ENCODE results near the gene SLC66A3. TPM values are rescaled to one million over a fixed set of nuclear protein-coding genes. Genes with fewer than 3 reads are reported as not detected.
A peak's percentile ranks its signal among the peaks of the same experiment; 100 is the strongest.

SLC66A3 gene
- total RNA-seq, 1 experiment from 2014 or later = 13.3 TPM

DNA sequence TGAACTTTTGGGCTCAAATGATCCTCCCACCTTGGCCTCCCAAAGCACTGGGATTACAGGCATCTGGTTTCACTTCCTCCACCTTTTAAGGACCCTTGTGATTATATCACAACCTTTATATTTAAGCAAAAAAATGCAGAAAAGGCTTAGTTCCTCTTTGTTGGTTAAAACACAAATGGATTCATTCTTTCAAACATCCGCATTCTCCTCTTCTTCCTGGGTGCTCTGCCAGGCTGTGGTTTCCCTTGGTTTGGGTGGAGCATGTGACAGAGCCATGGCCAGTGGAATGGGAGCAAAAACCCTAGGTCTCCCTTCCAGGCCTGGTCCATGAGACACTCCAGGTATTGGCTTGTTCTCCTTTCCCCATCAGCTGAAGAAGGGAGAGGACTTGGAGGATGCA is 9.9 kb upstream of the SLC66A3 start:
- Histone ChIP-seq H3K79me1 (ENCODE audit: insufficient read depth, low read depth, low read length, poor library complexity, severe bottlenecking) (no peaks in the 10 kb centered on the region), H3K4ac (ENCODE audit: low read depth, low read length) (no peak overlapping the region), H3K9ac (ENCODE audit: extremely low read depth, insufficient read length, low read length) (no peak overlapping the region), H3K23me2 (ENCODE audit: insufficient read length, low read depth, low read length, poor library complexity, severe bottlenecking) (no peaks in the 10 kb centered on the region), H3K27me3 (ENCODE audit: insufficient read depth, low read length) (no peaks in the 10 kb centered on the region), H4K91ac (ENCODE audit: insufficient read length, low read depth, low read length) (no peak overlapping the region), H4K20me1 (ENCODE audit: control insufficient read depth, insufficient read depth, insufficient read length) (no peaks in the 10 kb centered on the region), H3K4me1 (ENCODE audit: insufficient read depth, low read length) (no peaks in the 10 kb centered on the region), H2AFZ (ENCODE audit: low read length) (no peak overlapping the region), H3T11ph (ENCODE audit: low read length) (no peak overlapping the region), H3K4me2 (ENCODE audit: insufficient read depth, insufficient read length, low read length) (no peak overlapping the region), H3K56ac (ENCODE audit: insufficient read length, low read depth, low read length) (no peak overlapping the region), H2BK15ac (ENCODE audit: low read depth, low read length) (no peak overlapping the region), H3K14ac (ENCODE audit: insufficient read depth, low read length) (no peak overlapping the region), H3K18ac (ENCODE audit: insufficient read length, low read depth, low read length) (no peak overlapping the region), H2BK20ac (ENCODE audit: low read depth, low read length, poor library complexity, severe bottlenecking) (no peak overlapping the region), H3K27ac (ENCODE audit: insufficient read length, low read depth, low read length) (no peak overlapping the region), H2AK5ac (ENCODE audit: insufficient read length, low read length) (no peak overlapping the region), H2BK120ac (ENCODE audit: low read depth, low read length, poor library complexity, severe bottlenecking) (no peak overlapping the region), H3K9me3 (ENCODE audit: control insufficient read depth, low read depth, low read length) (no peaks in the 10 kb centered on the region), H4K8ac (replicated peaks; ENCODE audit: insufficient read length, low read depth, low read length) (no peak overlapping the region), H3K23ac (ENCODE audit: insufficient read length, low read depth, low read length) (no peak overlapping the region), H2BK5ac (ENCODE audit: insufficient read length, low read length) (no peak overlapping the region), H2BK12ac (ENCODE audit: insufficient read length, low read depth, low read length) (no peak overlapping the region), H4K5ac (ENCODE audit: insufficient read length, low read depth, low read length) (no peak overlapping the region), H3K79me2 (ENCODE audit: insufficient read depth, low read length) (no peaks in the 10 kb centered on the region)
- Mint-ChIP-seq H3K4me1 (no peaks in the 10 kb centered on the region), H3K4me3 (no peak overlapping the region), H3K36me3 (ENCODE audit: insufficient read depth in 1 of 3, low read depth in 3 of 3) (peaks cover 0 to 9% (median 0%) of the 10 kb centered on the region in 3 experiments; a peak in 1 of 7 replicates), H3K27me3 (ENCODE audit: low read depth) (peaks cover 4% of the 10 kb centered on the region; the same call in 1 of the 2 replicates), H3K9me3 (peaks cover 0 to 3% of the 10 kb centered on the region in 2 experiments; a peak in 2 of 5 replicates), H3K27ac (peak overlapping the region in 2 of 3 experiments; percentile 16 to 28; a peak in 2 of 7 replicates)
- no CpG with 5 or more reads among the region's 1 CpG for WGBS (ENCODE audit: extremely low coverage, insufficient read length, low lambda C conversion rate)
- TF ChIP-seq, protein P1, sequence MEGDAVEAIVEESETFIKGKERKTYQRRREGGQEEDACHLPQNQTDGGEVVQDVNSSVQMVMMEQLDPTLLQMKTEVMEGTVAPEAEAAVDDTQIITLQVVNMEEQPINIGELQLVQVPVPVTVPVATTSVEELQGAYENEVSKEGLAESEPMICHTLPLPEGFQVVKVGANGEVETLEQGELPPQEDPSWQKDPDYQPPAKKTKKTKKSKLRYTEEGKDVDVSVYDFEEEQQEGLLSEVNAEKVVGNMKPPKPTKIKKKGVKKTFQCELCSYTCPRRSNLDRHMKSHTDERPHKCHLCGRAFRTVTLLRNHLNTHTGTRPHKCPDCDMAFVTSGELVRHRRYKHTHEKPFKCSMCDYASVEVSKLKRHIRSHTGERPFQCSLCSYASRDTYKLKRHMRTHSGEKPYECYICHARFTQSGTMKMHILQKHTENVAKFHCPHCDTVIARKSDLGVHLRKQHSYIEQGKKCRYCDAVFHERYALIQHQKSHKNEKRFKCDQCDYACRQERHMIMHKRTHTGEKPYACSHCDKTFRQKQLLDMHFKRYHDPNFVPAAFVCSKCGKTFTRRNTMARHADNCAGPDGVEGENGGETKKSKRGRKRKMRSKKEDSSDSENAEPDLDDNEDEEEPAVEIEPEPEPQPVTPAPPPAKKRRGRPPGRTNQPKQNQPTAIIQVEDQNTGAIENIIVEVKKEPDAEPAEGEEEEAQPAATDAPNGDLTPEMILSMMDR (conservative IDR thresholded peaks at IDR 0.05) = no peak
- no peak for DNase-seq
